OCI-LY7 (cell line): Measurements from ENCODE around the gene FANCG. TPM values are rescaled to one million over a fixed set of nuclear protein-coding genes. Genes with fewer than 3 reads are reported as not detected.

Experiments used
- BruUV-seq: library from RNA; stranded (reverse); fragments of 400-500 nt; replicated peaks from 2 replicates; lab custom pipeline; 2021; lab: Mats Ljungman, UMichigan
- CTCF ChIA-PET: fragments of 300-600 bp; sonication (Branson Sonifier 250); formaldehyde crosslinking; loops from one replicate; lab custom pipeline; 2022; ENCODE audit warnings: antibody characterized with exemption; ENCODE audit not compliant: unreplicated experiment; lab: Charles Lee
- POLR2A ChIA-PET: fragments of 300-600 bp; sonication (Branson Sonifier 250); formaldehyde crosslinking; loops from one replicate; lab custom pipeline; 2022; ENCODE audit warnings: antibody characterized with exemption; lab: Charles Lee
- DNase-seq: peaks from one replicate; pipeline ENCODE4 v3.0.0-alpha.2; 2015; ENCODE audit warnings: low spot score
- H2AFZ ChIP-seq: fragments of 200-600 bp; sonication (generic), shearing (Covaris generic); 2 replicates; pipeline ENCODE4 v1.6.1; 2014; ENCODE audit warnings: mild to moderate bottlenecking, antibody characterized with exemption, low read length, moderate library complexity
- H3K27ac ChIP-seq: fragments of 200-600 bp; sonication (generic); 2 replicates; pipeline ENCODE4 v1.5.1; 2014; ENCODE audit warnings: mixed run types, low read depth, mild to moderate bottlenecking, moderate library complexity, low read length, inconsistent platforms; ENCODE audit not compliant: poor library complexity, severe bottlenecking
- H3K36me3 ChIP-seq: fragments of 200-600 bp; sonication (generic); 2 replicates; pipeline ENCODE4 v1.6.1; 2014; ENCODE audit warnings: mild to moderate bottlenecking, antibody characterized with exemption, low read length, moderate library complexity, mixed read lengths; ENCODE audit not compliant: insufficient read depth
- H3K4me1 ChIP-seq: fragments of 200-600 bp; sonication (generic); 2 replicates; pipeline ENCODE4 v1.5.1; 2014; ENCODE audit warnings: mild to moderate bottlenecking, low read length; ENCODE audit not compliant: insufficient read depth, poor library complexity, severe bottlenecking
- H3K4me2 ChIP-seq: fragments of 200-600 bp; sonication (generic); 2 replicates; pipeline ENCODE4 v1.6.1; 2014; ENCODE audit warnings: mild to moderate bottlenecking, low read length
- H3K4me3 ChIP-seq: fragments of 200-600 bp; sonication (generic); 2 replicates; pipeline ENCODE4 v1.5.1; 2014; ENCODE audit warnings: mild to moderate bottlenecking, low read depth, low read length; ENCODE audit not compliant: poor library complexity, severe bottlenecking
- H3K79me2 ChIP-seq: fragments of 200-600 bp; sonication (generic); 2 replicates; pipeline ENCODE4 v1.6.1; 2016; ENCODE audit warnings: low read depth, mild to moderate bottlenecking, low read length, moderate library complexity, mixed read lengths; ENCODE audit not compliant: insufficient read depth
- H3K9me2 ChIP-seq: fragments of 200-600 bp; sonication (generic); 2 replicates; pipeline ENCODE4 v1.6.1; 2016; ENCODE audit warnings: mild to moderate bottlenecking, low read length, mixed read lengths; ENCODE audit not compliant: insufficient read depth
- H3K9me3 ChIP-seq: fragments of 200-600 bp; sonication (generic); 2 replicates; pipeline ENCODE4 v1.6.1; 2014; ENCODE audit warnings: mild to moderate bottlenecking, mixed run types, low read length, mixed read lengths
- H4K20me1 ChIP-seq: fragments of 200-600 bp; sonication (generic); 2 replicates; pipeline ENCODE4 v1.6.1; 2014; ENCODE audit warnings: mild to moderate bottlenecking, antibody characterized with exemption, low read length, moderate library complexity, mixed read lengths; ENCODE audit not compliant: insufficient read depth
- EZH2phosphoT487 ChIP-seq: fragments of 200-600 bp; sonication (generic); IDR thresholded peaks from 2 replicates; pipeline ENCODE4 v1.6.1; 2018; ENCODE audit warnings: low read depth, borderline replicate concordance, mild to moderate bottlenecking, mixed run types, antibody characterized with exemption, low read length, moderate library complexity, mixed read lengths
- intact Hi-C: fragments of 100-400 bp; cut with micrococcal nuclease; formaldehyde crosslinking; loops from one replicate; pipeline ENCODE4 v1.10.0; 2022; ENCODE audit not compliant: unreplicated experiment
- total RNA-seq, 2 experiments: library from RNA; depleted of rRNA in 1 of 2; stranded (reverse); fragments of >200 nt in 1 of 2; shearing (Covaris generic) in 1 of 2; gene quantifications; 2 replicates each; pipeline ENCODE4 v1.2.3, GENCODE V29; 2014 to 2022
- TF ChIP-seq, protein P1 (sequence below): fragments of 200-600 bp; sonication (generic); conservative IDR thresholded peaks from 2 replicates; pipeline ENCODE4 v1.5.1; 2014; ENCODE audit warnings: mild to moderate bottlenecking, antibody characterized with exemption, low read length, moderate library complexity, mixed read lengths

The FANCG gene
- total RNA-seq, 2 experiments from 2014 or later: 85.1 to 121 TPM

DNA sequence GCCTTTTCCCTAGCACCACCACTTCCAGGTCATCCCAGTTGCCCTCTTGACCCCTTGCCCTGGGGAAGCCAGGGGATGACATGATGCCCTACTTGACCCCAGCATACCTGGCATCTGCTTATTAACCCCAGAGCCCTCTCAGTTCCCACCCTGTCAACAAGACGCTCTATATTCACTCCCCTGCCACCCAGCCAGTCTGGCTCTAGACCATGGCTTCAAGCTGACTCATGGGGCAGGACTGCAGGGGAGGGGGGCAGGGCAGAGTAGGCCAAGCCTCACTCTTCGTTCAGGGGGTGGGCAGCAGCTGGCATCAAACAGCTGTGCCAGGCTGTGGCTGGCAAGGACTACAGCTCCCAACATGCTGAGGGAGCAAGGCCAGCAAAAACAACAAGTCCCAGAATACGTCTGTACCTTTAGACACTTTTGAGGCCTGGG, 30.6 kb upstream of the FANCG start:
- no peak for TF ChIP-seq EZH2phosphoT487
- TF ChIP-seq, protein P1, sequence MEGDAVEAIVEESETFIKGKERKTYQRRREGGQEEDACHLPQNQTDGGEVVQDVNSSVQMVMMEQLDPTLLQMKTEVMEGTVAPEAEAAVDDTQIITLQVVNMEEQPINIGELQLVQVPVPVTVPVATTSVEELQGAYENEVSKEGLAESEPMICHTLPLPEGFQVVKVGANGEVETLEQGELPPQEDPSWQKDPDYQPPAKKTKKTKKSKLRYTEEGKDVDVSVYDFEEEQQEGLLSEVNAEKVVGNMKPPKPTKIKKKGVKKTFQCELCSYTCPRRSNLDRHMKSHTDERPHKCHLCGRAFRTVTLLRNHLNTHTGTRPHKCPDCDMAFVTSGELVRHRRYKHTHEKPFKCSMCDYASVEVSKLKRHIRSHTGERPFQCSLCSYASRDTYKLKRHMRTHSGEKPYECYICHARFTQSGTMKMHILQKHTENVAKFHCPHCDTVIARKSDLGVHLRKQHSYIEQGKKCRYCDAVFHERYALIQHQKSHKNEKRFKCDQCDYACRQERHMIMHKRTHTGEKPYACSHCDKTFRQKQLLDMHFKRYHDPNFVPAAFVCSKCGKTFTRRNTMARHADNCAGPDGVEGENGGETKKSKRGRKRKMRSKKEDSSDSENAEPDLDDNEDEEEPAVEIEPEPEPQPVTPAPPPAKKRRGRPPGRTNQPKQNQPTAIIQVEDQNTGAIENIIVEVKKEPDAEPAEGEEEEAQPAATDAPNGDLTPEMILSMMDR: no peak
- no peaks in the 10 kb centered on the region for H3K9me2 ChIP-seq
- CTCF ChIA-PET: interaction anchor here (0.7 kb wide), 1 partner anchor 13 kb away, joined by 4 read pairs; no protein-coding TSS in a partner anchor
- H2AFZ ChIP-seq: no peak overlapping the region
- no peaks in the 10 kb centered on the region for H3K9me3 ChIP-seq
- POLR2A ChIA-PET: interaction anchor here (0.5 kb wide), 1 partner anchor 30 kb away, joined by 4 read pairs; no protein-coding TSS in a partner anchor
- BruUV-seq: no TSS peak
- H3K4me1 ChIP-seq: peaks cover 35% of the 10 kb centered on the region
- H4K20me1 ChIP-seq: no peaks in the 10 kb centered on the region
- H3K79me2 ChIP-seq: no peaks in the 10 kb centered on the region
- no peak overlapping the region for H3K4me3 ChIP-seq
- DNase-seq: no peak
- H3K36me3 ChIP-seq: no peaks in the 10 kb centered on the region
- intact Hi-C loops: no loop called here
- H3K27ac ChIP-seq: no peak overlapping the region
- H3K4me2 ChIP-seq: peak overlapping the region; percentile 95

DNA sequence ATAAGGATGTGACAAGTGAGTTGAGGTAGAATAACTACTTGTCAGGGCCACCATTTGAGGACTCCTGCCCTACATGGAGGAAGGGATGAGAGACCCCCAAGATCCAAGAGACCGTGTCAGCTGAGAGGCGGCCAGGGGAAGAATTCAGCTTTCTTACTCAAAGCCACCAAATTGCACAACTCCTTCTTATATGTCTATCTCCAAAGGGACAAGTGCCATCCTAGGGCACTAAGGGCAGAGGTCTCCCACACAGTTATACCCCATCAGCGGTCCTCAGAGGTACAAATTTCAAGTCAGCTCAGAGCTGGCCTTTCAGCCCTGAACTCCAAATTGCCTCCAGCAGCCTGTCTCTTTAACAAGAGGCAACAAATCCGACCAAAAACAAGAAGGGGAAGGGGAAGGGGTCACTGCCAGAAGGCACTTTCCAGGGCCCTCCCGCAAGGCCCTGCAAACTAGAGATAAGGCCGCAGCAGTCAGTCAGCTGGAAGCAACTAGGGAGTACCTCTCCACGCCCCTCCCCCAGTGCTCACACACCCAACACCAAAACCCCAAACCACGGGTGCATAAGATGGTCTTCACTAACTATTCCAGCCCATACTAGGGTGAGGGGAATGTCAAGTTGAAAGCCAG, 29.3 kb upstream of the FANCG start:
- Histone ChIP-seq H3K9me2 (no peaks in the 10 kb centered on the region), H3K4me1 (peaks cover 22% of the 10 kb centered on the region), H3K4me3 (no peak overlapping the region), H3K4me2 (no peak overlapping the region), H3K27ac (no peak overlapping the region), H2AFZ (no peak overlapping the region), H3K79me2 (no peaks in the 10 kb centered on the region), H3K9me3 (no peaks in the 10 kb centered on the region), H3K36me3 (no peaks in the 10 kb centered on the region), H4K20me1 (no peaks in the 10 kb centered on the region)
- TF ChIP-seq, protein P1: no peak
- no peak for TF ChIP-seq EZH2phosphoT487
- intact Hi-C loops: no loop called here
- CTCF ChIA-PET: no interaction called here
- DNase-seq: no peak
- BruUV-seq: no TSS peak
- POLR2A ChIA-PET: interaction anchor here (0.6 to 1.0 kb wide), 2 partner anchors 37 to 524 kb away, joined by 3 to 9 read pairs; no protein-coding TSS in a partner anchor

DNA sequence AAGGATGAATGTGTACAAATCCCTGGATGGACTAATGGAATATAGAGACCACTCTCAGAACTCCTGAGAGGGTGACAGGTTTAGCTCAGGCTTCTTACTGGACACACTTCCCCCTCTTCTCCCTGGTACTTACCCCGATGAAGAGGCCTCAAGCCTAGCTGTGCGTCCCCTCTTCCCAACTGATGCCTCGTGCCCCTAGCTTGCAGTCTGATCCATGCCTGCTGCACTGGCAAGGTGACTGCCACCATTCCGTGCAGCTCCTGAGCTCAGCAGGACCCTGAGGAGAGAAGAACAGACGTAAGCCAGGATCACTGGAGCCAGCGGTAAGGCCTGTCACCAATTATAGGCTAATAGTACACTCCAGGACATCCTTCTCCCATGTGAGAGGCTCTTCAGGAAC, 28.7 kb upstream of the FANCG start:
- POLR2A ChIA-PET: no interaction called here
- TF ChIP-seq, protein P1: no peak
- TF ChIP-seq EZH2phosphoT487: no peak

More for the DNA sequence above, 28.7 kb upstream of the FANCG start:
- Histone ChIP-seq H3K4me1 (peaks cover 21% of the 10 kb centered on the region), H3K79me2 (no peaks in the 10 kb centered on the region), H3K9me3 (no peaks in the 10 kb centered on the region), H3K4me3 (no peak overlapping the region), H3K4me2 (no peak overlapping the region), H4K20me1 (no peaks in the 10 kb centered on the region), H3K9me2 (no peaks in the 10 kb centered on the region), H3K27ac (no peak overlapping the region), H3K36me3 (no peaks in the 10 kb centered on the region), H2AFZ (no peak overlapping the region)
- no TSS peak for BruUV-seq
- intact Hi-C loops: no loop called here
- DNase-seq: no peak
- CTCF ChIA-PET: no interaction called here
